GM23248 (cell line): Measurements from ENCODE around the gene MPPED1.

Experiments
- EZH2 ChIP-seq: fragments of 200-600 bp; sonication (generic); IDR thresholded peaks from 2 replicates; pipeline ENCODE4 v1.6.1; 2018; ENCODE audit warnings: antibody characterized with exemption, mild to moderate bottlenecking; ENCODE audit not compliant: insufficient read depth, poor library complexity, severe bottlenecking
- EZH2phosphoT487 ChIP-seq: fragments of 200-600 bp; sonication (generic); IDR thresholded peaks from 2 replicates; pipeline ENCODE4 v1.6.1; 2018; ENCODE audit warnings: antibody characterized with exemption, moderate library complexity, mild to moderate bottlenecking, low read depth; ENCODE audit not compliant: insufficient read depth

GRCh38 chr22:43441751-43442150 lies 29.9 kb downstream of the MPPED1 start:
- TF ChIP-seq EZH2 (no peak), EZH2phosphoT487 (no peak)
